ENCODE results near the gene FBXO46. TPM values are rescaled to one million over a fixed set of nuclear protein-coding genes. Genes with fewer than 3 reads are reported as not detected.

Gene FBXO46
- total and polyA plus RNA-seq, 2 of the 13 experiments (the other 11 are each of a cell fraction or from before 2014, with no cell fraction given) = 6.2 to 6.4 TPM

DNA sequence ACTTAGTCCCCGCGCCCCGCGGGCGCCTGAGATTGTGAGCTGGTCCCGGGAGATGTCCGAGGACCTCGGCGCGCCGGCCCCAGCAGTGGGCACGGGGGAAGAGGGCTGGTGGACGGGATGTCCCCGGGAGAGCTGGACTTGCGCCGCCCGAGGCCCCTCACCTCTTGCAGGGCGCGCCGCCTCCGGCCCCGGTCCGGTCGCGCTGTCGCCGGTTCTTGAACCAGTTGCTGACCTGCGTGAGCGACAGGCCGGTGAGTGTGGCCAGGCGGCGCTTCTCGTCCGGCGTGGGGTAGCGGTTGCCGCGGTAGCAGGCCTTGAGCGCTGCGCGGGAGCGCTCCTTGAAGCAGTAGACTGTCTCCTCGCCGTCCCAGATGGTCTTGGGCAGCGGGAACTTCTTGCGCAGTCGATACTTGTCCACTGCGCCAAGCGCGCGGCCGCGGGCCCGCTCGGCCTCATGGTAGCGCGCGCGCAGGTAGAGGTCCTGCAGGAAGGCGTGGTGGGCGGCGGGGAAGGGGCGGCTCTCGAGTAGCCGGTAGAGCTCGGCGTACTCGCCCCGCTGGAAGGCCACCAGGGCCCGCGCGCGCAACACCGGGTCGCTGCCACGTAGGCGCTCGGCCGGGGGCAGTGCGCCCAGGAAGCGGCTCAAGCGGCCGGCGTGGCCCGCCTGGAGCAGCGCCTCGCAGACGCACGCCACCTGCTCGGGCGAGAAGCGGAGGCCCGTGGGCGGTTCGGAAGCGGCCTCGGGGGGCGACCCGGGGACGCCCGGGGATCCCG is 37.4 kb upstream of the FBXO46 start (continued):
- TF ChIP-seq, protein P1, sequence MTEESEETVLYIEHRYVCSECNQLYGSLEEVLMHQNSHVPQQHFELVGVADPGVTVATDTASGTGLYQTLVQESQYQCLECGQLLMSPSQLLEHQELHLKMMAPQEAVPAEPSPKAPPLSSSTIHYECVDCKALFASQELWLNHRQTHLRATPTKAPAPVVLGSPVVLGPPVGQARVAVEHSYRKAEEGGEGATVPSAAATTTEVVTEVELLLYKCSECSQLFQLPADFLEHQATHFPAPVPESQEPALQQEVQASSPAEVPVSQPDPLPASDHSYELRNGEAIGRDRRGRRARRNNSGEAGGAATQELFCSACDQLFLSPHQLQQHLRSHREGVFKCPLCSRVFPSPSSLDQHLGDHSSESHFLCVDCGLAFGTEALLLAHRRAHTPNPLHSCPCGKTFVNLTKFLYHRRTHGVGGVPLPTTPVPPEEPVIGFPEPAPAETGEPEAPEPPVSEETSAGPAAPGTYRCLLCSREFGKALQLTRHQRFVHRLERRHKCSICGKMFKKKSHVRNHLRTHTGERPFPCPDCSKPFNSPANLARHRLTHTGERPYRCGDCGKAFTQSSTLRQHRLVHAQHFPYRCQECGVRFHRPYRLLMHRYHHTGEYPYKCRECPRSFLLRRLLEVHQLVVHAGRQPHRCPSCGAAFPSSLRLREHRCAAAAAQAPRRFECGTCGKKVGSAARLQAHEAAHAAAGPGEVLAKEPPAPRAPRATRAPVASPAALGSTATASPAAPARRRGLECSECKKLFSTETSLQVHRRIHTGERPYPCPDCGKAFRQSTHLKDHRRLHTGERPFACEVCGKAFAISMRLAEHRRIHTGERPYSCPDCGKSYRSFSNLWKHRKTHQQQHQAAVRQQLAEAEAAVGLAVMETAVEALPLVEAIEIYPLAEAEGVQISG (CRISPR knock-in tag; IDR thresholded peaks at IDR 0.05) = peak; percentile 45; the same call in 1 of the 2 replicates
- TF ChIP-seq, protein P2, sequence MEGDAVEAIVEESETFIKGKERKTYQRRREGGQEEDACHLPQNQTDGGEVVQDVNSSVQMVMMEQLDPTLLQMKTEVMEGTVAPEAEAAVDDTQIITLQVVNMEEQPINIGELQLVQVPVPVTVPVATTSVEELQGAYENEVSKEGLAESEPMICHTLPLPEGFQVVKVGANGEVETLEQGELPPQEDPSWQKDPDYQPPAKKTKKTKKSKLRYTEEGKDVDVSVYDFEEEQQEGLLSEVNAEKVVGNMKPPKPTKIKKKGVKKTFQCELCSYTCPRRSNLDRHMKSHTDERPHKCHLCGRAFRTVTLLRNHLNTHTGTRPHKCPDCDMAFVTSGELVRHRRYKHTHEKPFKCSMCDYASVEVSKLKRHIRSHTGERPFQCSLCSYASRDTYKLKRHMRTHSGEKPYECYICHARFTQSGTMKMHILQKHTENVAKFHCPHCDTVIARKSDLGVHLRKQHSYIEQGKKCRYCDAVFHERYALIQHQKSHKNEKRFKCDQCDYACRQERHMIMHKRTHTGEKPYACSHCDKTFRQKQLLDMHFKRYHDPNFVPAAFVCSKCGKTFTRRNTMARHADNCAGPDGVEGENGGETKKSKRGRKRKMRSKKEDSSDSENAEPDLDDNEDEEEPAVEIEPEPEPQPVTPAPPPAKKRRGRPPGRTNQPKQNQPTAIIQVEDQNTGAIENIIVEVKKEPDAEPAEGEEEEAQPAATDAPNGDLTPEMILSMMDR (CRISPR knock-in tag; IDR thresholded peaks at IDR 0.05) = 0 out of 2 replicates have a peak, but pooled peaks have one; percentile 14
- no peak for TF ChIP-seq YY1 (IDR thresholded peaks at IDR 0.05; ENCODE audit: insufficient read depth, insufficient replicate concordance, low read depth, low read length)
- no peak for TF ChIP-seq ZNF251 (CRISPR knock-in tag; IDR thresholded peaks at IDR 0.05)
- no peak for TF ChIP-seq PAX8 (CRISPR knock-in tag; IDR thresholded peaks at IDR 0.05; ENCODE audit: borderline replicate concordance)
- peak; percentile 54; the same call in 1 of the 2 replicates for TF ChIP-seq BORCS8-MEF2B (CRISPR knock-in tag; IDR thresholded peaks at IDR 0.05)
- TF ChIP-seq ATM (IDR thresholded peaks at IDR 0.05; ENCODE audit: borderline replicate concordance) = no peak
- TF ChIP-seq ZNF570 (CRISPR knock-in tag; IDR thresholded peaks at IDR 0.05; ENCODE audit: borderline replicate concordance) = no peak
- TF ChIP-seq, protein P3, sequence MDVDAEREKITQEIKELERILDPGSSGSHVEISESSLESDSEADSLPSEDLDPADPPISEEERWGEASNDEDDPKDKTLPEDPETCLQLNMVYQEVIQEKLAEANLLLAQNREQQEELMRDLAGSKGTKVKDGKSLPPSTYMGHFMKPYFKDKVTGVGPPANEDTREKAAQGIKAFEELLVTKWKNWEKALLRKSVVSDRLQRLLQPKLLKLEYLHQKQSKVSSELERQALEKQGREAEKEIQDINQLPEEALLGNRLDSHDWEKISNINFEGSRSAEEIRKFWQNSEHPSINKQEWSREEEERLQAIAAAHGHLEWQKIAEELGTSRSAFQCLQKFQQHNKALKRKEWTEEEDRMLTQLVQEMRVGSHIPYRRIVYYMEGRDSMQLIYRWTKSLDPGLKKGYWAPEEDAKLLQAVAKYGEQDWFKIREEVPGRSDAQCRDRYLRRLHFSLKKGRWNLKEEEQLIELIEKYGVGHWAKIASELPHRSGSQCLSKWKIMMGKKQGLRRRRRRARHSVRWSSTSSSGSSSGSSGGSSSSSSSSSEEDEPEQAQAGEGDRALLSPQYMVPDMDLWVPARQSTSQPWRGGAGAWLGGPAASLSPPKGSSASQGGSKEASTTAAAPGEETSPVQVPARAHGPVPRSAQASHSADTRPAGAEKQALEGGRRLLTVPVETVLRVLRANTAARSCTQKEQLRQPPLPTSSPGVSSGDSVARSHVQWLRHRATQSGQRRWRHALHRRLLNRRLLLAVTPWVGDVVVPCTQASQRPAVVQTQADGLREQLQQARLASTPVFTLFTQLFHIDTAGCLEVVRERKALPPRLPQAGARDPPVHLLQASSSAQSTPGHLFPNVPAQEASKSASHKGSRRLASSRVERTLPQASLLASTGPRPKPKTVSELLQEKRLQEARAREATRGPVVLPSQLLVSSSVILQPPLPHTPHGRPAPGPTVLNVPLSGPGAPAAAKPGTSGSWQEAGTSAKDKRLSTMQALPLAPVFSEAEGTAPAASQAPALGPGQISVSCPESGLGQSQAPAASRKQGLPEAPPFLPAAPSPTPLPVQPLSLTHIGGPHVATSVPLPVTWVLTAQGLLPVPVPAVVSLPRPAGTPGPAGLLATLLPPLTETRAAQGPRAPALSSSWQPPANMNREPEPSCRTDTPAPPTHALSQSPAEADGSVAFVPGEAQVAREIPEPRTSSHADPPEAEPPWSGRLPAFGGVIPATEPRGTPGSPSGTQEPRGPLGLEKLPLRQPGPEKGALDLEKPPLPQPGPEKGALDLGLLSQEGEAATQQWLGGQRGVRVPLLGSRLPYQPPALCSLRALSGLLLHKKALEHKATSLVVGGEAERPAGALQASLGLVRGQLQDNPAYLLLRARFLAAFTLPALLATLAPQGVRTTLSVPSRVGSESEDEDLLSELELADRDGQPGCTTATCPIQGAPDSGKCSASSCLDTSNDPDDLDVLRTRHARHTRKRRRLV (CRISPR knock-in tag; IDR thresholded peaks at IDR 0.05) = no peak
- TF ChIP-seq, protein P4, sequence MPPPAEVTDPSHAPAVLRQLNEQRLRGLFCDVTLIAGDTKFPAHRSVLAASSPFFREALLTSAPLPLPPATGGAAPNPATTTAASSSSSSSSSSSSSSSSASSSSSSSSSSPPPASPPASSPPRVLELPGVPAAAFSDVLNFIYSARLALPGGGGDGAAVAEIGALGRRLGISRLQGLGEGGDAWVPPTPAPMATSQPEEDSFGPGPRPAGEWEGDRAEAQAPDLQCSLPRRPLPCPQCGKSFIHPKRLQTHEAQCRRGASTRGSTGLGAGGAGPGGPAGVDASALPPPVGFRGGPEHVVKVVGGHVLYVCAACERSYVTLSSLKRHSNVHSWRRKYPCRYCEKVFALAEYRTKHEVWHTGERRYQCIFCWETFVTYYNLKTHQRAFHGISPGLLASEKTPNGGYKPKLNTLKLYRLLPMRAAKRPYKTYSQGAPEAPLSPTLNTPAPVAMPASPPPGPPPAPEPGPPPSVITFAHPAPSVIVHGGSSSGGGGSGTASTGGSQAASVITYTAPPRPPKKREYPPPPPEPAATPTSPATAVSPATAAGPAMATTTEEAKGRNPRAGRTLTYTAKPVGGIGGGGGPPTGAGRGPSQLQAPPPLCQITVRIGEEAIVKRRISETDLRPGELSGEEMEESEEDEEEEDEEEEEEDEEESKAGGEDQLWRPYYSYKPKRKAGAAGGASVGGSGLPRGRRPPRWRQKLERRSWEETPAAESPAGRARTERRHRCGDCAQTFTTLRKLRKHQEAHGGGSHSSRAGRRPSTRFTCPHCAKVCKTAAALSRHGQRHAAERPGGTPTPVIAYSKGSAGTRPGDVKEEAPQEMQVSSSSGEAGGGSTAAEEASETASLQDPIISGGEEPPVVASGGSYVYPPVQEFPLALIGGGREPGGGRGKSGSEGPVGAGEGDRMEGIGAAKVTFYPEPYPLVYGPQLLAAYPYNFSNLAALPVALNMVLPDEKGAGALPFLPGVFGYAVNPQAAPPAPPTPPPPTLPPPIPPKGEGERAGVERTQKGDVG (CRISPR knock-in tag; IDR thresholded peaks at IDR 0.05; ENCODE audit: borderline replicate concordance) = no peak
- TF ChIP-seq ZNF883 (CRISPR knock-in tag; IDR thresholded peaks at IDR 0.05; ENCODE audit: not compliant biosample characterization) = peak; percentile 12
- TF ChIP-seq SRSF4 (IDR thresholded peaks at IDR 0.05; ENCODE audit: low read depth, low read length, poor library complexity, severe bottlenecking) = no peak
- TF ChIP-seq ZNF501 (CRISPR knock-in tag; IDR thresholded peaks at IDR 0.05) = no peak
- peak; percentile 60; the same call in 1 of the 2 replicates for TF ChIP-seq ATF7-NPFF (CRISPR knock-in tag; IDR thresholded peaks at IDR 0.05; ENCODE audit: low read depth)
